ENCODE data around the gene PRKG1.

Gene PRKG1

GRCh38 chr10:51952056-51952455, 877.8 kb downstream of the PRKG1 start:
- TF ChIP-seq EZH2phosphoT487 (IDR thresholded peaks at IDR 0.05; ENCODE audit: borderline replicate concordance) = no peak
- TF ChIP-seq CTCF (conservative IDR thresholded peaks at IDR 0.05; ENCODE audit: low read length) = no peak
- no peaks in the 10 kb centered on the region for H4K20me1 ChIP-seq (ENCODE audit: insufficient read depth, low read length, poor library complexity, severe bottlenecking)
- no peaks in the 10 kb centered on the region for H3K79me2 ChIP-seq (ENCODE audit: insufficient read depth, low read length)
- H3K9me3 ChIP-seq (ENCODE audit: insufficient read depth, low read depth, low read length) = no peaks in the 10 kb centered on the region
- H3K4me2 ChIP-seq (ENCODE audit: low read depth, low read length, poor library complexity, severe bottlenecking) = no peak overlapping the region
- no peak overlapping the region for H3K9ac ChIP-seq (ENCODE audit: low read depth, low read length, poor library complexity, severe bottlenecking)
- no peaks in the 10 kb centered on the region for H3K9me2 ChIP-seq (replicated peaks; ENCODE audit: low read depth, low read length)
- H3F3A ChIP-seq (ENCODE audit: low read depth) = no peaks in the 10 kb centered on the region
- no peak overlapping the region for H2AFZ ChIP-seq (ENCODE audit: low read length)
- no peak overlapping the region for H3K4me3 ChIP-seq (ENCODE audit: low read length, poor library complexity, severe bottlenecking)
- H3K36me3 ChIP-seq (ENCODE audit: insufficient read depth, low read length) = no peaks in the 10 kb centered on the region
- no peaks in the 10 kb centered on the region for H3K27me3 ChIP-seq (ENCODE audit: insufficient read depth, low read length, poor library complexity, severe bottlenecking)
- no peaks in the 10 kb centered on the region for H3K4me1 ChIP-seq (ENCODE audit: insufficient read depth, low read length, poor library complexity, severe bottlenecking)

- Histone ChIP-seq H3F3A (ENCODE audit: low read depth) (no peaks in the 10 kb centered on the region), H2AFZ (ENCODE audit: low read length) (no peak overlapping the region), H3K27me3 (ENCODE audit: insufficient read depth, low read length, poor library complexity, severe bottlenecking) (no peaks in the 10 kb centered on the region), H3K4me2 (ENCODE audit: low read depth, low read length, poor library complexity, severe bottlenecking) (no peak overlapping the region), H3K9me3 (ENCODE audit: insufficient read depth, low read depth, low read length) (no peaks in the 10 kb centered on the region), H3K4me3 (ENCODE audit: low read length, poor library complexity, severe bottlenecking) (no peak overlapping the region), H3K9me2 (replicated peaks; ENCODE audit: low read depth, low read length) (no peaks in the 10 kb centered on the region), H4K20me1 (ENCODE audit: insufficient read depth, low read length, poor library complexity, severe bottlenecking) (no peaks in the 10 kb centered on the region), H3K9ac (ENCODE audit: low read depth, low read length, poor library complexity, severe bottlenecking) (no peak overlapping the region), H3K79me2 (ENCODE audit: insufficient read depth, low read length) (no peaks in the 10 kb centered on the region), H3K36me3 (ENCODE audit: insufficient read depth, low read length) (no peaks in the 10 kb centered on the region), H3K4me1 (ENCODE audit: insufficient read depth, low read length, poor library complexity, severe bottlenecking) (no peaks in the 10 kb centered on the region)
- no peak for TF ChIP-seq CTCF (conservative IDR thresholded peaks at IDR 0.05; ENCODE audit: low read length)
These were observed 881.4 kb downstream of the PRKG1 start for GRCh38 chr10:51955696-51956095.

GRCh38 chr10:51956822-51957221, 882.5 kb downstream of the PRKG1 start:
- Histone ChIP-seq H3K36me3 (ENCODE audit: insufficient read depth, low read length) (no peaks in the 10 kb centered on the region), H3K9me2 (replicated peaks; ENCODE audit: low read depth, low read length) (no peaks in the 10 kb centered on the region), H3K4me1 (ENCODE audit: insufficient read depth, low read length, poor library complexity, severe bottlenecking) (no peaks in the 10 kb centered on the region), H3K4me2 (ENCODE audit: low read depth, low read length, poor library complexity, severe bottlenecking) (no peak overlapping the region), H3F3A (ENCODE audit: low read depth) (no peaks in the 10 kb centered on the region), H3K9me3 (ENCODE audit: insufficient read depth, low read depth, low read length) (no peaks in the 10 kb centered on the region), H2AFZ (ENCODE audit: low read length) (no peak overlapping the region), H4K20me1 (ENCODE audit: insufficient read depth, low read length, poor library complexity, severe bottlenecking) (no peaks in the 10 kb centered on the region), H3K4me3 (ENCODE audit: low read length, poor library complexity, severe bottlenecking) (no peak overlapping the region), H3K9ac (ENCODE audit: low read depth, low read length, poor library complexity, severe bottlenecking) (no peak overlapping the region), H3K79me2 (ENCODE audit: insufficient read depth, low read length) (no peaks in the 10 kb centered on the region), H3K27me3 (ENCODE audit: insufficient read depth, low read length, poor library complexity, severe bottlenecking) (no peaks in the 10 kb centered on the region)
- TF ChIP-seq CTCF (conservative IDR thresholded peaks at IDR 0.05; ENCODE audit: low read length) = no peak
- no peak for TF ChIP-seq EZH2phosphoT487 (IDR thresholded peaks at IDR 0.05; ENCODE audit: borderline replicate concordance)

All from Loucy (cell line).